DMS79 treated with DMSO at 0.1 percent for 48 hours (cell line): Measurements from ENCODE around the gene TPGS1.
"Not testable (repeated sequence)": the region's sequence is repeated elsewhere in the genome, so short reads cannot be mapped to it uniquely, and the experiment has no call there.

Experiments
- DNase-seq: peaks from one replicate; lab custom pipeline; 2025; lab: John Stamatoyannopoulos, UW

The TPGS1 gene

GRCh38 chr19:475360-475759, 31.9 kb upstream of the TPGS1 start:
- DNase-seq = no peak

- no peak for DNase-seq
Measured at GRCh38 chr19:478236-478903, 28.9 kb upstream of the TPGS1 start.

GRCh38 chr19:478976-479375, 28.3 kb upstream of the TPGS1 start:
- no peak for DNase-seq

- DNase-seq = no peak
Measured at GRCh38 chr19:480016-480855, 27.1 kb upstream of the TPGS1 start.

GRCh38 chr19:481100-481499, 26.2 kb upstream of the TPGS1 start:
- not testable (repeated sequence) for DNase-seq

- DNase-seq = no peak
Measured at GRCh38 chr19:482186-483041, 24.9 kb upstream of the TPGS1 start.

- no peak for DNase-seq
Measured at GRCh38 chr19:483332-484072, 23.8 kb upstream of the TPGS1 start.

- no peak for DNase-seq
Measured at GRCh38 chr19:484494-484893, 22.8 kb upstream of the TPGS1 start.

- peak; percentile 74 for DNase-seq
Measured at GRCh38 chr19:485077-485476, 22.2 kb upstream of the TPGS1 start.

- DNase-seq = peak; percentile 56
Measured at GRCh38 chr19:485583-486236, 21.6 kb upstream of the TPGS1 start.

- peak; percentile 82 for DNase-seq
Measured at GRCh38 chr19:488505-489417, 18.5 kb upstream of the TPGS1 start.

GRCh38 chr19:489418-490196, 17.7 kb upstream of the TPGS1 start:
- DNase-seq = no peak

GRCh38 chr19:491146-491741, 16.1 kb upstream of the TPGS1 start:
- no peak for DNase-seq

GRCh38 chr19:492091-492531, 15.2 kb upstream of the TPGS1 start:
- no peak for DNase-seq

GRCh38 chr19:493391-494170, 13.7 kb upstream of the TPGS1 start:
- DNase-seq = no peak

GRCh38 chr19:494171-495080, 12.9 kb upstream of the TPGS1 start:
- no peak for DNase-seq

GRCh38 chr19:495081-495401, 12.3 kb upstream of the TPGS1 start:
- DNase-seq = no peak
